ENCODE data around the gene TSPAN5. TPM values are rescaled to one million over a fixed set of nuclear protein-coding genes. Genes with fewer than 3 reads are reported as not detected.
A peak's percentile ranks its signal among the peaks of the same experiment; 100 is the strongest.

TSPAN5 gene
- total RNA-seq, 1 donor from 2014 or later: 1.7 TPM

DNA sequence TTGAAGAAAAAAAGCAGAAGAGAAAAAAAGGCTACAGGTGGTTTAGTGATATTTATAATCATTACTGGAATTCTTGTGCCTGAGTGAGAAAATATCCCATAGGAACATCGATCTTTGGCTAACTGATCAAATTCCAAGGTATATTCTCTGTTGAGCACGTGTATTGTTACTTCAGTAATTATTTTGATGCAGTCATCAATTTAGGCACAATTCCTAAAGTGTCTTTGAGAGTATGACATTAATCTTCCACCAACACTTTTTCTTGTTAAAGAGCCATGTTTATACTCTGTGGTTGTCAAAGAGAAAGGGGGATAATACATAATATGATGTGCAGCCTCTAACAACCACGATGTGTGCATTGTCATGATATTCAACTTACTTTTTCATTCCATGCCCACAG lies 151.1 kb downstream of the TSPAN5 start:
- H3K36me3 ChIP-seq: no peaks in the 10 kb centered on the region
- TF ChIP-seq, protein P1, sequence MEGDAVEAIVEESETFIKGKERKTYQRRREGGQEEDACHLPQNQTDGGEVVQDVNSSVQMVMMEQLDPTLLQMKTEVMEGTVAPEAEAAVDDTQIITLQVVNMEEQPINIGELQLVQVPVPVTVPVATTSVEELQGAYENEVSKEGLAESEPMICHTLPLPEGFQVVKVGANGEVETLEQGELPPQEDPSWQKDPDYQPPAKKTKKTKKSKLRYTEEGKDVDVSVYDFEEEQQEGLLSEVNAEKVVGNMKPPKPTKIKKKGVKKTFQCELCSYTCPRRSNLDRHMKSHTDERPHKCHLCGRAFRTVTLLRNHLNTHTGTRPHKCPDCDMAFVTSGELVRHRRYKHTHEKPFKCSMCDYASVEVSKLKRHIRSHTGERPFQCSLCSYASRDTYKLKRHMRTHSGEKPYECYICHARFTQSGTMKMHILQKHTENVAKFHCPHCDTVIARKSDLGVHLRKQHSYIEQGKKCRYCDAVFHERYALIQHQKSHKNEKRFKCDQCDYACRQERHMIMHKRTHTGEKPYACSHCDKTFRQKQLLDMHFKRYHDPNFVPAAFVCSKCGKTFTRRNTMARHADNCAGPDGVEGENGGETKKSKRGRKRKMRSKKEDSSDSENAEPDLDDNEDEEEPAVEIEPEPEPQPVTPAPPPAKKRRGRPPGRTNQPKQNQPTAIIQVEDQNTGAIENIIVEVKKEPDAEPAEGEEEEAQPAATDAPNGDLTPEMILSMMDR (IDR thresholded peaks at IDR 0.05; ENCODE audit: borderline replicate concordance): no peak
- no peak for DNase-seq
- H3K4me1 ChIP-seq: peaks cover 6% of the 10 kb centered on the region
- H3K4me3 ChIP-seq: no peak overlapping the region
- H3K27ac ChIP-seq (replicated peaks): no peak overlapping the region
- no peaks in the 10 kb centered on the region for H3K9me3 ChIP-seq (replicated peaks)
- intact Hi-C loops (cut with micrococcal nuclease): no loop called here
- no peaks in the 10 kb centered on the region for H3K27me3 ChIP-seq (ENCODE audit: low read depth)

DNA sequence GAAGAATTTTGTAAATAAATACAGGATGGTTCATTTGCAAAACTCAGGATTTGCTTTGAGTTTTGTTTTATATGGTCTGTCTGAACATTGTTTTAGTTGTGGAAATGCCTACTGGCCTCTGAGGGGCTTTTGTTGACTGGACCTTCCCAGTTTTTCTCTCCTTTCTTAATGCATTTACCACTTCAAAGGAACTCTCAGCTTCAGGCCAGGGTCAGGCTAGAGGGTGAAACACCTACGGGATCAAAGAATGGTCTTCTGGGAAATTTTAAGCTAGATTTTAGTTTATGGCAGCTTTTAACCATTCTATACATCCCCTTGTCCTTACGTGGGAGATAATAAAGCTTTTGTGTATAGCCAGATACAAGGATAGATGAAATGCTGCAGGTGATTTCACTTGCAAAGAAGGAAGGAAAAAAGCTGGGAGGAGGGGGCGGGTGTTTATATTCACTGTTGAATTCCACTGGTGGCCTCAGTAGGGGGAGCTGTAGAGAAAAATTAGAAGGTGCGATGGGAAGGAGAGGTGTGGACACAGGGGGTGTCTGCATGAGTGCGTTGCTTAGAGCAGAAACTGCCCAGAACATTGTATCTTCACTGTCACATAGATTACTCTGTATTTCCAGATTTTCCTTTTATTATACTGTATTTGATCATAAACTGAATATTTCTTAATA lies 151.8 kb downstream of the TSPAN5 start:
- Histone ChIP-seq H3K36me3 (no peaks in the 10 kb centered on the region), H3K4me3 (no peak overlapping the region), H3K4me1 (peaks cover 6% of the 10 kb centered on the region), H3K27me3 (ENCODE audit: low read depth) (no peaks in the 10 kb centered on the region), H3K27ac (replicated peaks) (no peak overlapping the region), H3K9me3 (replicated peaks) (no peaks in the 10 kb centered on the region)
- intact Hi-C loops (cut with micrococcal nuclease): no loop called here
- no peak for DNase-seq
- TF ChIP-seq, protein P1 (IDR thresholded peaks at IDR 0.05; ENCODE audit: borderline replicate concordance): peak; percentile 44

DNA sequence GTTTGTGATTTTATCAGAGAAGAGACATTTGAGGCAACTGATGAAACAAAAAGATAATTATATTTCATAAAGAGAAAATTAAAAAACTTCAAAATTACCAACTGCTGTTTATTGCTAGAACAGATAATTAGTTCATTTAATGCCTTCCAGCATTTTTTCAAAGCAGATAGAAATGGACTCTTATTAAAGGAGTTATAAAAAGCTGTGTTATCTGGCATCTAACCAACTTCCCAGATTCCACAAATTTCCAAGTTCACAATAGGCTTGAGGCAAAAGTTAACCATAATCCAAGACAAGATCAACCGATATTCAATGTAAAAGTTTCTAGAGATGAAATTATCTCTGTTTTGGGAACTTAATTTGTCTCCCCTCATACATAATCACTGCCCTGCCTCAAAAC lies 152.4 kb downstream of the TSPAN5 start:
- no peak overlapping the region for H3K4me3 ChIP-seq
- DNase-seq: no peak
- H3K27me3 ChIP-seq (ENCODE audit: low read depth): no peaks in the 10 kb centered on the region
- no peaks in the 10 kb centered on the region for H3K9me3 ChIP-seq (replicated peaks)
- TF ChIP-seq, protein P1 (IDR thresholded peaks at IDR 0.05; ENCODE audit: borderline replicate concordance): no peak
- H3K36me3 ChIP-seq: no peaks in the 10 kb centered on the region
- peaks cover 6% of the 10 kb centered on the region for H3K4me1 ChIP-seq
- intact Hi-C loops (cut with micrococcal nuclease): no loop called here
- H3K27ac ChIP-seq (replicated peaks): no peak overlapping the region

DNA sequence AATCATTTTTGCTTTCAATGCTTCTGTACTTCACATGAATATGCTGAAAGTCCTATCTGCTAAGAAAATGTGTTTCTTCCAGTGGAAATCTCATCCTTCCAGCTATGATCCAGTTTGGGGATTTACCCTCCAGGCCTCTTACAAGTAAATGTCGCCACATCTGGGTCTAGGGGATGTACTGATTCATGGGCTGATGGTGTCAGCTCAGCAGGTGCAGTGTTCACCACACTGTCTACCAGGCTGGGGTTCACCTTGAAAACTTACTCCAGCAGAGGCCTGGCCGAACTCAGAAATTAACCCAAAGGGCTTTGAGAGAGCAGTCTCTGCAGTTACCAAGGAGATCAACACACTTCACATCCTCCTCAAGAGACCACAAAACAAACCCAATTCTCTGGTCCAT lies 154.3 kb downstream of the TSPAN5 start:
- H3K4me1 ChIP-seq: peaks cover 6% of the 10 kb centered on the region
- DNase-seq: no peak
- no peak overlapping the region for H3K27ac ChIP-seq (replicated peaks)
- no peak overlapping the region for H3K4me3 ChIP-seq
- H3K27me3 ChIP-seq (ENCODE audit: low read depth): no peaks in the 10 kb centered on the region
- no peaks in the 10 kb centered on the region for H3K36me3 ChIP-seq
- TF ChIP-seq, protein P1 (IDR thresholded peaks at IDR 0.05; ENCODE audit: borderline replicate concordance): no peak
- intact Hi-C loops (cut with micrococcal nuclease): no loop called here
- no peaks in the 10 kb centered on the region for H3K9me3 ChIP-seq (replicated peaks)

DNA sequence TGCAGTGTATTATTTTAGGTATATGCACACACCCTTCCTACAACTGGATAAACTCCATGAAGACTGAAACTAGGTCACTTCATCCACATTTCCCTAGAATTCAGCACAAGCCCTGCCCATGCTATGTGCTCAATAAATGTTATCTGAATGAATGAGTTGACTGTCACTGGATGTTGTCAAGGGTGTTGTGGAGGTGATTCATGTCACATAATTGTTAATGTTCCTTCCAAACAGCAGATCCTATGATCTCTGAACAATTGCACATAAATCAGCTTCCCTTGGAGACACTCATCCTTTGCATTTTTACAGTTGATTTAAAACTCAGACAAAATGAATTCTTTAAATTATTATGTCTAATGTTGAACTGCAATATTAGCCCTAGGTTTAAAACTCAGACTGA lies 154.7 kb downstream of the TSPAN5 start:
- H3K36me3 ChIP-seq: no peaks in the 10 kb centered on the region
- H3K27me3 ChIP-seq (ENCODE audit: low read depth): no peaks in the 10 kb centered on the region
- no peak for DNase-seq
- H3K4me3 ChIP-seq: no peak overlapping the region
- peaks cover 6% of the 10 kb centered on the region for H3K4me1 ChIP-seq
- no peaks in the 10 kb centered on the region for H3K9me3 ChIP-seq (replicated peaks)
- TF ChIP-seq, protein P1 (IDR thresholded peaks at IDR 0.05; ENCODE audit: borderline replicate concordance): no peak
- H3K27ac ChIP-seq (replicated peaks): no peak overlapping the region
- intact Hi-C loops (cut with micrococcal nuclease): no loop called here

All from left ventricle myocardium inferior (tissue), 1 donor.